Muscle layer of colon (tissue), 2 donors: Measurements from ENCODE around the gene SERGEF.

ENCODE experiments used
- H3K27ac ChIP-seq: one replicate; pipeline ENCODE4 v1.7.0; 2013; ENCODE audit warnings: low read depth, mild to moderate bottlenecking, low read length, moderate library complexity
- H3K27me3 ChIP-seq, 2 donors: one replicate each; pipeline ENCODE4 v1.7.0; 2013; ENCODE audit warnings: low read length in 2 of 2, mild to moderate bottlenecking in 2 of 2; ENCODE audit not compliant: insufficient read depth in 2 of 2, control insufficient read depth in 1 of 2
- H3K36me3 ChIP-seq: one replicate; pipeline ENCODE4 v1.7.0; 2013; ENCODE audit warnings: mild to moderate bottlenecking, low read length; ENCODE audit not compliant: insufficient read depth
- H3K4me1 ChIP-seq: one replicate; pipeline ENCODE4 v1.7.0; 2013; ENCODE audit warnings: mild to moderate bottlenecking, low read length; ENCODE audit not compliant: insufficient read depth
- H3K4me3 ChIP-seq, 2 donors: one replicate each; pipeline ENCODE4 v1.7.0; 2013; ENCODE audit warnings: low read length in 2 of 2, low read depth in 1 of 2, mild to moderate bottlenecking in 1 of 2, moderate library complexity in 1 of 2
- H3K9ac ChIP-seq: one replicate; pipeline ENCODE4 v1.7.0; 2013; ENCODE audit warnings: low read length
- H3K9me3 ChIP-seq: one replicate; pipeline ENCODE4 v1.7.0; 2013; ENCODE audit warnings: mild to moderate bottlenecking, low read length
- donor health status: abdominal sarcoma.
- donor health status: Adenocarcinoma of cecum.

Gene SERGEF

DNA sequence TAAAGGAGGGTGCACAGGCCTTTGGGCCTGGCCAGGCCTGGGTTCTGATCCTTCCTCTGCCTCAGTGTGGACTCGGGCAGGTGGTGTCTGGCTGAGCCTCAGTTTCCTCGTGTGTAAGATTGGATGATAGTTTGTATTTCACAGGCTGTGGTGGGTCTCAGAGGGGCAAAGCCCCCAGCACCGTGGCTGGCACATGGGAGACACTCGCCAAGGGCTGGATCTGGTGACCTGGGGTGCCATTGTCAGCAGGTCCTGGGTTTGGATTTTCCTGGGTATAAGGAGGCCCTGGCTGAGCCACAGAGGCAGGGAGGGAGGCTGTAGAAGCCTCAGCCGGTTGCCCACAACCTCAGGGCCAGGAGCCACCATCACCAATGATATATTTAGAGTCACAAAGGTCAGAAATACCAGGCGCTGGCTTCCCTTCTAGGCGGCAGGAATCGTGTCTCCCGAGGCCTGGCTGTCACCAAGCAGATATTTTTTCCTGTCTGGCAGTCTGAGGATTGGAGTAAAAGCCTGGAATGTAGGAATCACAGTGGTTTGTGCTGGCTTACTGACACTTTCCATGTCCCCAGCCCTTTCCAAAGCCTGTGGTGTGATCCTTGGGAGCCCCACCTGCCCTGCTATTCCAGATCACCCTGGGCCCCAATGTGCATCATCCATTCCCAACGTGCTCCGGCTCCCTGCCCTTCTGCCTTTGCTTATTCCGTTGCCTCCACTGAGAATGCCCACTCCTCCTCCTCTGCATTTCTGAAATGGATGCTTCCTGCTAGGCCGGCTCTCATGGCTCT is 262.6 kb downstream of the SERGEF start:
- no peak overlapping the region for H3K27ac ChIP-seq
- no peak overlapping the region for H3K9ac ChIP-seq
- H3K4me1 ChIP-seq: no peaks in the 10 kb centered on the region

DNA sequence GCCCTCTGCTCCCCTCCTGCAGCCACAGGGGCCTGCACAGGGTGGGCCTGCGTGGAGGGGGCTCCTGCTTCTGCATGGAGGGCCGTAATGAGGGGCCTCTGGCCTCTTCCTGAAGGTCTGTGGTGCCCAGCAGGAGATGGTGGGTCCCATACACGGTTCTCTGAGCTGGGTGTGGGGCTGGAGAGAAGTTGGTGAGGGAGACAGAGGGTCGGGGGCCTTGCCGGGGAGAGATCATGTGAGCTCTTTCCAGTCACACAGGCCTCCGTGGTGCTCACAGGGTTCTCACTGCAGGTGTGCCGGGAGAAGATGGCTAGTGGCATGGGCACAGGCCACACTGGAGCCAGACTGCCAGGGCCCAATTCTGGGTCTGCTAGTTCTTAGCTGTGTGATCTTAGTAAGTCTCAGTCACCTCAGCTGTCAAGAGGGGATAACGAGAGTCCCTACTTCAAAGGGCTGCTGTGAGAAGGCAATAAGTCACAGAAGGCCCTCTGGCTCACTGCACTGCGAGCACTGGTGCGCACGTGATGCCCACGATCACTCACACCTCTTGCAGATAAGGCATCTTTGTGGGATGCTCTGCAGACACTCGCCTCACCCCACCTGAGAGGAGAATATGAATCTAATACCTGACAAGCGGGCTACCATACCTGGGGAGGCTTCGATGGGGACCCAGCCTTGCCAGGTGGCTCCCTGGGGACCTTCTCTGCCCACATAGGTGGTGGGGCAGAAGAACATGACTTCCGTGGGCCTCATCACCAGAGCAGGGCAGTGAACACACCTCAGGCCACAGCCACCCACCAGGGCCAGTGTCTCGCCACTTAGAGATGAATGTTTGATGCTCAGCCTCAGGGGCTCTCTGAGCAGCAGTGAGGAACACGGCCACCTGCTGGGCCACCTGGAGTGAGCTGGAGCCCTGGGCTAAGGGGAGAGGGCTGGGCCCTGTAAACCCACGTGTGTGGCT is 263.8 kb downstream of the SERGEF start:
- no peaks in the 10 kb centered on the region for H3K36me3 ChIP-seq
- H3K9me3 ChIP-seq: no peaks in the 10 kb centered on the region
- no peak overlapping the region for H3K4me3 ChIP-seq
- no peak overlapping the region for H3K9ac ChIP-seq
- H3K4me1 ChIP-seq: no peaks in the 10 kb centered on the region
- peaks cover 0 to 7% of the 10 kb centered on the region in 2 donors for H3K27me3 ChIP-seq
- H3K27ac ChIP-seq: no peak overlapping the region

More for the DNA sequence above, 262.6 kb downstream of the SERGEF start:
- H3K9me3 ChIP-seq: no peaks in the 10 kb centered on the region
- H3K4me3 ChIP-seq: no peak overlapping the region
- peaks cover 0 to 7% of the 10 kb centered on the region in 2 donors for H3K27me3 ChIP-seq
- no peaks in the 10 kb centered on the region for H3K36me3 ChIP-seq

DNA sequence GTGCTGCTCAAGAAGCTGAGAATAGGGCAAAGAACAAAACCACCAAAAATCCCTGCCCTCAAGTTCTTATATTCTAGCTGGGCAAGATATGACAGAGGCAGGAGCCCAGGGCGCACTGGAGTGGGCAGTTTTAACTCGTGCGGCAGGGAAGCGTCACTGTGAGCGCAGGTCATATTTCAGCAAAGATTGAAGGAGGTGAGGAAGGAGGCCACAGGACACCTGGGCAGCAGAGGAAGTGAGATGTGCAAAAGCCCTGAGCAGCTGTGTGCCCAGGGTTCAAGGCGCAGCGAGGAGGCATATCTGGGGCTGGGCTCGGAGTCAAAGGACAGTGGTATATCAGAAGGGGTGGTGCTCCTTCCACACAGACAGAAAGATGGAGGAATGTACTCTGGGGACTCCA is 264.8 kb downstream of the SERGEF start:
- Histone ChIP-seq H3K9me3 (no peaks in the 10 kb centered on the region), H3K36me3 (no peaks in the 10 kb centered on the region), H3K27ac (no peak overlapping the region), H3K9ac (no peak overlapping the region), H3K4me1 (no peaks in the 10 kb centered on the region), H3K4me3 (no peak overlapping the region), H3K27me3 (peaks cover 0 to 7% of the 10 kb centered on the region in 2 donors)

DNA sequence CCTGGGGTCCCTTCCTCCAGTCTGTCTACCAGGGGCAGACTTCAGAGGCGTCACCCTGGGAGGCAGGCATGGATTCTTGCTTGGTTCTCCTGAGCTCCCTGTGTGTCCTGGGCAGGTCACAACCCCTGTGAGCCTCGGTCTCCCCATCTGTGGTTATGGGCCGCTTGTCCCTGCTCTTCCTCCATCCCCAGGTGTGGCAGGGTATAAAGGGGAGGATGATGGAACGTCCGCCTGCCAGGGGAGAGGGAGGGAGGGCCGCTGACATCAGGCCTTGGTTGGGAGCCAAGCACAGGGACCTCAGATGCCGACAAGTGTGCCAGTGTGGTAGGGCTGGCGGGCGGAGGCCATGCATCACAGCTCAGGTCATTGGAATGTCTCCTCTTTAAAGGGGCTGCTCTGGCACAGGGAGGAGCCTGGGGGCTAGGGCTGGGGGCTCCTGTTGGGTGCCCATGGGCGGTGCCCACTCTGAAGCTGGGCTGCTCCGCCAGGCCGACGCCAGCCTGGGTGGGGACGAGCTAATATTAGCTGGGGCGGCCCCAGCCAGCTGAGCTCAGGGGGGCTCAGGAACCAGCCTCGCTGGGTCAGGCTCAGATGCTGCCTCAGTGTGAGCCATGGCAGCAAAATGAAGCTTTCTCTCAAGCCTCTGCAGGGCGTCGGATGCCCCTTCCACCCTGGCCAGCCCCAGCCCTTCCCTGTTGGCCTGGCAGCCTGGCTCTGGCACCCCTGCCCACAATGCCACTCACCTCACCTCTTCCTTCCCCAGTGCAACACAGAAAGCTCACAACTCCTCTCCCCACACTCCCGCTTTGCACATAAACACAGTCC is 265.5 kb downstream of the SERGEF start:
- H3K9me3 ChIP-seq: no peaks in the 10 kb centered on the region
- no peak overlapping the region for H3K27ac ChIP-seq
- H3K4me3 ChIP-seq: no peak overlapping the region
- no peak overlapping the region for H3K9ac ChIP-seq
- H3K4me1 ChIP-seq: no peaks in the 10 kb centered on the region
- no peaks in the 10 kb centered on the region for H3K36me3 ChIP-seq
- peaks cover 0 to 7% of the 10 kb centered on the region in 2 donors for H3K27me3 ChIP-seq

DNA sequence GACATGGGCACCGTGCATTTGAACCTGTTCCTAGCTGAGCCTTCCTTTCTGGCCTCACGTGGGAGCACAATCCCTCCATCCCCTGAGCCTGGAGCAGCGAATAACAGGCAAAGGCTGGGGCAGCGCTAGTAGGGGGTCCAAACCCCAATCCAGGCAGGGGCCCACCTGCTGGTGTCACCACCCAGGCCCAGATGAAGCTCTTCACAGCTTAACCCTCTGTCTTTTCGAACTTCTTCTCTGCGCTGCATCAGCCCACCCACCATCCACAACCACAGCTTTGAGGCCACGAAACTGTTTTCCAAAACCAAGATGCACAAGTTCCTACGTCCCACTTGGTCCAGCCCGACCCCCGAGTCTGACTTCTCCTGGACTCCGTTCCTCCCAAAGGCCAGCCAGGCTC is 266.8 kb downstream of the SERGEF start:
- no peak overlapping the region for H3K27ac ChIP-seq
- no peak overlapping the region for H3K9ac ChIP-seq
- H3K4me1 ChIP-seq: no peaks in the 10 kb centered on the region
- H3K27me3 ChIP-seq: peaks cover 0 to 10% of the 10 kb centered on the region in 2 donors
- H3K36me3 ChIP-seq: no peaks in the 10 kb centered on the region
- no peaks in the 10 kb centered on the region for H3K9me3 ChIP-seq
- no peak overlapping the region for H3K4me3 ChIP-seq

GRCh38 chr11:17745023-17745772 is 267.6 kb downstream of the SERGEF start:
- no peaks in the 10 kb centered on the region for H3K36me3 ChIP-seq
- no peak overlapping the region for H3K4me3 ChIP-seq
- H3K9me3 ChIP-seq: no peaks in the 10 kb centered on the region
- H3K27me3 ChIP-seq: peaks cover 0 to 18% of the 10 kb centered on the region in 2 donors
- H3K27ac ChIP-seq: no peak overlapping the region
- H3K4me1 ChIP-seq: no peaks in the 10 kb centered on the region
- H3K9ac ChIP-seq: no peak overlapping the region

DNA sequence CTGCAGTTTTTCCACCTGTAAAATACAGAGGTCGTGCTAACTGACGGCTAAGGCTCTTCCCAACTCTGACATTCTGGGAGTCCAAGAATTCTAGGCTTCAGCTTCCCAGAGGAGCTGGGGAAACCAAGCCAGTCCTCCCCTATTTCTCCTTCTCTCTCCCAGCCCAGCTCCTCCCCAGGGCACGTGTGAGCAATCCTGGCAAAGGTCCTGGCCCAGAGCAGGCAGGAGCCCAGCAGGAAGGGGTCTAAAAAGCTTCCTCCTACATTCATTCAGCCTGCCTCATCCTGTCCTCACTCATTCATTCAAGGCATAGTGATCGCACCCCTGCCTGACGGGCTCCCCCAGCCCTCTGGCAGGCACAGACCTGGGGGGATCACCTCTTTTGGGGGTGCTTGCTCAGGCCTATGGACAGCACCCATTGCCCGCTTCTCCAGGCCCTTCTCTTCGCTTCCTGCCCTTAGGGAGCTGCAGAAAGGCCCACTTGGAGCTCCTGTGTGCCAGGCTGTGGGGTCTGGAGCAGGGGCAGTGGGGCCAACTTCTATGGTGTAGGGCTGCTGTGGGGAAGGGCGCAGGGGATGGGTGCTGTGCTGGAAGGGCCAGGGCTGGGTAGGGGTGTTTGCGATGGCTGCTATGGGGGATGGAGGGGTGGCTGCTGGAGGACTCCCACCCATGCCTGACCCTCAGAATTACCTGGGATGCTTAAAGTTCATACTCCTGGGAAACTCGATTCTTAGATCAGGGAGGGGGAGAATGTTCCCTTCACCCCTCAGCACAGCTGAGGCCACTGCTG is 268.5 kb downstream of the SERGEF start:
- no peaks in the 10 kb centered on the region for H3K36me3 ChIP-seq
- H3K9me3 ChIP-seq: no peaks in the 10 kb centered on the region
- no peak overlapping the region for H3K9ac ChIP-seq
- H3K27ac ChIP-seq: no peak overlapping the region
- no peaks in the 10 kb centered on the region for H3K4me1 ChIP-seq
- peaks cover 1 to 23% of the 10 kb centered on the region in 2 donors for H3K27me3 ChIP-seq
- no peak overlapping the region for H3K4me3 ChIP-seq

DNA sequence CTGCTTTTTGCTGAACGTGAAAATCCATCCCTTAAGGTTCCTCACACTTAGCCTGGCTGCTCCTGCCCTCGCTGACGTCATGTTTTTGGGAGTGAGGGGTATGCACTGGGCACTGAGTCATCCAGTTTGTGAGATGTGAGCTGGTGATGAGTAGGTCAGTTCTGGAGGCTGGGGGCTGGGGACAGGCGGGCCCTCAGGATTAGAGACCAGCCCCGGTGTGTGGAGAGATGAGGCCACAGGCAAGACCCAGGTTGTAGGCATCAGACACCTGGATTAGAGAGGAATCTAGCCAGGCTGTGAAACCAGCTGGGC is 269.1 kb downstream of the SERGEF start:
- no peaks in the 10 kb centered on the region for H3K9me3 ChIP-seq
- H3K36me3 ChIP-seq: no peaks in the 10 kb centered on the region
- H3K27me3 ChIP-seq: peaks cover 7 to 29% of the 10 kb centered on the region in 2 donors
- H3K27ac ChIP-seq: no peak overlapping the region
- H3K4me3 ChIP-seq: no peak overlapping the region
- H3K4me1 ChIP-seq: no peaks in the 10 kb centered on the region
- H3K9ac ChIP-seq: no peak overlapping the region

GRCh38 chr11:17743026-17743807 is 269.6 kb downstream of the SERGEF start:
- no peaks in the 10 kb centered on the region for H3K36me3 ChIP-seq
- H3K9me3 ChIP-seq: no peaks in the 10 kb centered on the region
- H3K9ac ChIP-seq: no peak overlapping the region
- H3K4me1 ChIP-seq: no peaks in the 10 kb centered on the region
- no peak overlapping the region for H3K27ac ChIP-seq
- H3K4me3 ChIP-seq: no peak overlapping the region
- H3K27me3 ChIP-seq: peaks cover 13 to 34% of the 10 kb centered on the region in 2 donors
